ENCODE measurements around the gene BCL2. TPM values are rescaled to one million over a fixed set of nuclear protein-coding genes. Genes with fewer than 3 reads are reported as not detected.

Gene BCL2
- polyA plus RNA-seq, 1 of the 3 experiments (the other 2 are of a cell fraction) = 1.5 TPM

DNA sequence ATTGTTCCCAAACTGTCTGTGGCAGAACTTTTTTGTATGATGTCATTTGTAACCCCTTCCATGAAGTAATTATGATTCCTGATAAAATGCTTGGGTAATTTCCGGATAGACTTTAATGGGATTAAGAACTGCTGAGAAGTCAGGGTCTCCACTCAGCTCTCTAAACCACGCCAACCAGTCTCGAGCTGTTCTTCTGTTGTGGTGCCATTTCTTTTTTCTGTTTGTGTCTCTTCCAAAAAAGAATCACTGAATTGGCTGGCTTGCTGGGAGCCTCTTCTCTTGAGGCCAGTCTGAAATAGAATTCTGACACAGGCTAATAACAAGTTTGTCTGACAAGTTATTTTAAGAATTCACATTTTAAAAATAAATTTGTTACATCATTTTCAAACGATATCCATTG lies 198.9 kb downstream of the BCL2 start:
- no peak for TF ChIP-seq SIN3A (IDR thresholded peaks at IDR 0.05; ENCODE audit: borderline replicate concordance, low read depth, low read length)
- TF ChIP-seq, protein P1, sequence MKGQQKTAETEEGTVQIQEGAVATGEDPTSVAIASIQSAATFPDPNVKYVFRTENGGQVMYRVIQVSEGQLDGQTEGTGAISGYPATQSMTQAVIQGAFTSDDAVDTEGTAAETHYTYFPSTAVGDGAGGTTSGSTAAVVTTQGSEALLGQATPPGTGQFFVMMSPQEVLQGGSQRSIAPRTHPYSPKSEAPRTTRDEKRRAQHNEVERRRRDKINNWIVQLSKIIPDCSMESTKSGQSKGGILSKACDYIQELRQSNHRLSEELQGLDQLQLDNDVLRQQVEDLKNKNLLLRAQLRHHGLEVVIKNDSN (IDR thresholded peaks at IDR 0.05; ENCODE audit: borderline replicate concordance, low read depth) = no peak
- TF ChIP-seq EZH2phosphoT487 (IDR thresholded peaks at IDR 0.05; ENCODE audit: borderline replicate concordance, low read depth) = no peak
- TF ChIP-seq FOSL2 (IDR thresholded peaks at IDR 0.05; ENCODE audit: borderline replicate concordance, low read depth) = no peak
- TF ChIP-seq GATA2 (CRISPR knock-in tag; IDR thresholded peaks at IDR 0.05) = no peak
- no peak for TF ChIP-seq FOXJ3 (CRISPR knock-in tag; IDR thresholded peaks at IDR 0.05)
- no peak for TF ChIP-seq POLR2AphosphoS5 (IDR thresholded peaks at IDR 0.05; ENCODE audit: low read depth, low read length)
- TF ChIP-seq EP300 (IDR thresholded peaks at IDR 0.05; ENCODE audit: borderline replicate concordance in 1 of 2, low read depth in 1 of 2, low read length in 1 of 2) = no peak
- TF ChIP-seq TAF1 (IDR thresholded peaks at IDR 0.05; ENCODE audit: borderline replicate concordance, low read depth, low read length) = no peak
- TF ChIP-seq USF2 (IDR thresholded peaks at IDR 0.05; ENCODE audit: borderline replicate concordance, low read depth, low read length) = no peak
- TF ChIP-seq, protein P2, sequence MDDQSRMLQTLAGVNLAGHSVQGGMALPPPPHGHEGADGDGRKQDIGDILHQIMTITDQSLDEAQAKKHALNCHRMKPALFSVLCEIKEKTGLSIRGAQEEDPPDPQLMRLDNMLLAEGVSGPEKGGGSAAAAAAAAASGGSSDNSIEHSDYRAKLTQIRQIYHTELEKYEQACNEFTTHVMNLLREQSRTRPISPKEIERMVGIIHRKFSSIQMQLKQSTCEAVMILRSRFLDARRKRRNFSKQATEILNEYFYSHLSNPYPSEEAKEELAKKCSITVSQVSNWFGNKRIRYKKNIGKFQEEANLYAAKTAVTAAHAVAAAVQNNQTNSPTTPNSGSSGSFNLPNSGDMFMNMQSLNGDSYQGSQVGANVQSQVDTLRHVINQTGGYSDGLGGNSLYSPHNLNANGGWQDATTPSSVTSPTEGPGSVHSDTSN (IDR thresholded peaks at IDR 0.05) = no peak
- no peak for TF ChIP-seq YY1 (IDR thresholded peaks at IDR 0.05; ENCODE audit: low read depth)
- TF ChIP-seq RXRA (IDR thresholded peaks at IDR 0.05; ENCODE audit: borderline replicate concordance, low read depth) = no peak
- TF ChIP-seq RCOR1 (IDR thresholded peaks at IDR 0.05; ENCODE audit: low read length) = no peak
- TF ChIP-seq, protein P3, sequence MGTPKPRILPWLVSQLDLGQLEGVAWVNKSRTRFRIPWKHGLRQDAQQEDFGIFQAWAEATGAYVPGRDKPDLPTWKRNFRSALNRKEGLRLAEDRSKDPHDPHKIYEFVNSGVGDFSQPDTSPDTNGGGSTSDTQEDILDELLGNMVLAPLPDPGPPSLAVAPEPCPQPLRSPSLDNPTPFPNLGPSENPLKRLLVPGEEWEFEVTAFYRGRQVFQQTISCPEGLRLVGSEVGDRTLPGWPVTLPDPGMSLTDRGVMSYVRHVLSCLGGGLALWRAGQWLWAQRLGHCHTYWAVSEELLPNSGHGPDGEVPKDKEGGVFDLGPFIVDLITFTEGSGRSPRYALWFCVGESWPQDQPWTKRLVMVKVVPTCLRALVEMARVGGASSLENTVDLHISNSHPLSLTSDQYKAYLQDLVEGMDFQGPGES (IDR thresholded peaks at IDR 0.05; ENCODE audit: low read depth, low read length) = no peak
- no peak for TF ChIP-seq NRF1 (IDR thresholded peaks at IDR 0.05; ENCODE audit: low read depth, low read length)
- CTCF ChIA-PET = interaction anchor here (0.6 to 4.1 kb wide), 8 partner anchors 10 to 774 kb away, joined by 3 to 23 read pairs (median 4); partner anchors contain the start of gene BCL2
- POLR2A ChIA-PET = no interaction called here

More for the DNA sequence above, 198.9 kb downstream of the BCL2 start:
- no peak overlapping the region for H3K4me3 ChIP-seq (ENCODE audit: low read depth in 2 of 2, low read length in 1 of 2)
- no peak overlapping the region for H2AFZ ChIP-seq (ENCODE audit: low read depth)
- H3K36me3 ChIP-seq (replicated peaks in 1 of 2; ENCODE audit: control insufficient read depth in 1 of 2, insufficient read depth in 2 of 2, low read length in 1 of 2) = peaks cover 0 to 2% of the 10 kb centered on the region in 2 experiments
- H4K20me1 ChIP-seq (ENCODE audit: insufficient read depth) = no peaks in the 10 kb centered on the region
- no peaks in the 10 kb centered on the region; a peak in 2 of 4 replicates for H3K4me1 ChIP-seq (ENCODE audit: control insufficient read depth in 1 of 2, insufficient read depth in 2 of 2, low read depth in 1 of 2, low read length in 1 of 2)
- H3K9me3 ChIP-seq = no peaks in the 10 kb centered on the region
- no peak overlapping the region for H3K27ac ChIP-seq (ENCODE audit: low read depth in 2 of 2, low read length in 1 of 2)
- no peaks in the 10 kb centered on the region for H3K79me2 ChIP-seq (ENCODE audit: insufficient read depth)
- H3F3A ChIP-seq (replicated peaks; ENCODE audit: insufficient read depth) = no peaks in the 10 kb centered on the region
- 63% methylated on average over 4 of the region's 4 CpGs for WGBS (ENCODE audit: low lambda C conversion rate)
- no peak for DNase-seq
- H3K9me2 ChIP-seq = no peaks in the 10 kb centered on the region
- H3K4me2 ChIP-seq = no peak overlapping the region
- no peak overlapping the region for H3K9ac ChIP-seq
- H3K27me3 ChIP-seq (ENCODE audit: insufficient read depth) = no peaks in the 10 kb centered on the region

All from SK-N-SH (cell line).